GM12875 (cell line): ENCODE measurements around the gene SWT1.

ENCODE experiments used
- H3K4me3 ChIP-seq: one replicate; pipeline ENCODE4 v1.5.1; 2011; ENCODE audit warnings: low read depth, low read length, control low read depth
- CTCF ChIP-seq: IDR thresholded peaks from 2 replicates; pipeline ENCODE4 v1.5.1; 2011; ENCODE audit warnings: low read depth, mild to moderate bottlenecking, control low read depth, inconsistent platforms, low read length, moderate library complexity, borderline replicate concordance; ENCODE audit not compliant: insufficient read depth

SWT1 gene

GRCh38 chr1:185156854-185157598, at the start of gene SWT1, which contains the start of gene TRMT1L:
Gene SWT1, plus strand, starts transcription at chr1:185157167. Its CDS starts 3,675 bp downstream, at chr1:185160842.
Gene TRMT1L, minus strand, starts transcription at chr1:185156953. Its CDS starts 241 bp downstream, at chr1:185156712.
- no peak for TF ChIP-seq CTCF
- H3K4me3 ChIP-seq, result peak within 1 kb of the TSS; percentile 90

- no peak for TF ChIP-seq CTCF
These were observed 48.6 kb upstream of the SWT1 start for GRCh38 chr1:185108321-185108720.

GRCh38 chr1:185110145-185110544, 46.8 kb upstream of the SWT1 start:
- no peak overlapping the region for H3K4me3 ChIP-seq
- no peak for TF ChIP-seq CTCF

More at GRCh38 chr1:185108321-185108720, 48.6 kb upstream of the SWT1 start:
- H3K4me3 ChIP-seq, result no peak overlapping the region

- no peak for TF ChIP-seq CTCF
- no peak overlapping the region for H3K4me3 ChIP-seq
These were observed 45.1 kb upstream of the SWT1 start for GRCh38 chr1:185111873-185112272.

- no peak for TF ChIP-seq CTCF
These were observed 44.6 kb upstream of the SWT1 start for GRCh38 chr1:185112356-185112755.

GRCh38 chr1:185129708-185130107, 27.3 kb upstream of the SWT1 start:
- TF ChIP-seq CTCF, result no peak
- no peak overlapping the region for H3K4me3 ChIP-seq

More at GRCh38 chr1:185112356-185112755, 44.6 kb upstream of the SWT1 start:
- no peak overlapping the region for H3K4me3 ChIP-seq

GRCh38 chr1:185132534-185132933, 24.4 kb upstream of the SWT1 start:
- no peak for TF ChIP-seq CTCF
- no peak overlapping the region for H3K4me3 ChIP-seq
